Right atrium auricular region (tissue), 2 donors: Measurements from ENCODE around the gene AMIGO2. TPM values are rescaled to one million over a fixed set of nuclear protein-coding genes. Genes with fewer than 3 reads are reported as not detected.

Experiments
- DNase-seq: peaks from one replicate; pipeline ENCODE4 v3.0.0-alpha.2; 2019; ENCODE audit warnings: low spot score
- H3K27ac ChIP-seq, 2 donors: fragments of 200-600 bp; sonication (generic); 1 replicate in 1 of 2; 2 replicates in 1 of 2; pipeline ENCODE4 v1.5.1; 2016 to 2019
- H3K27me3 ChIP-seq, 2 donors: fragments of 200-600 bp; sonication (generic); one replicate each; pipeline versions ENCODE4 v1.5.1 to v1.6.0; 2017 to 2019
- H3K36me3 ChIP-seq: fragments of 200-600 bp; sonication (generic); one replicate; pipeline ENCODE4 v1.5.1; 2016
- H3K4me1 ChIP-seq, 2 donors: fragments of 200-600 bp; sonication (generic); one replicate each; pipeline versions ENCODE4 v1.5.1 to v1.6.0; 2017 to 2019
- H3K4me3 ChIP-seq, 2 donors: fragments of 200-600 bp; sonication (generic); 1 replicate in 1 of 2; 2 replicates in 1 of 2; pipeline ENCODE4 v1.5.1; 2017 to 2019; ENCODE audit warnings: mild to moderate bottlenecking in 1 of 2, moderate library complexity in 1 of 2
- H3K9me3 ChIP-seq, 2 donors: fragments of 200-600 bp; sonication (generic); one replicate each; pipeline ENCODE4 v1.5.1; 2019
- CTCF ChIP-seq, 2 donors: fragments of 200-600 bp; sonication (generic); IDR thresholded peaks; one replicate each; pipeline ENCODE4 v1.5.1; 2019; ENCODE audit warnings: antibody characterized with exemption in 2 of 2
- total RNA-seq, 2 donors: library from RNA; depleted of rRNA; stranded (reverse); fragments of >200 nt; gene quantifications; one replicate each; pipeline ENCODE4 v1.1.0, GENCODE V29; 2016

The AMIGO2 gene
- total RNA-seq, 2 donors from 2014 or later, result 2.3 to 5.8 TPM

GRCh38 chr12:47033789-47034555, 45.8 kb downstream of the AMIGO2 start:
- no peak overlapping the region for H3K27ac ChIP-seq
- peaks cover 0 to 4% of the 10 kb centered on the region in 2 donors for H3K4me1 ChIP-seq
- H3K4me3 ChIP-seq, result no peak overlapping the region
- H3K36me3 ChIP-seq, result no peaks in the 10 kb centered on the region
- H3K9me3 ChIP-seq, result no peaks in the 10 kb centered on the region
- no peak for DNase-seq
- H3K27me3 ChIP-seq, result no peaks in the 10 kb centered on the region
- TF ChIP-seq CTCF (IDR thresholded peaks at IDR 0.05), result no peak

GRCh38 chr12:47033081-47033480, 46.7 kb downstream of the AMIGO2 start:
- H3K27ac ChIP-seq, result no peak overlapping the region
- H3K36me3 ChIP-seq, result no peaks in the 10 kb centered on the region
- H3K4me1 ChIP-seq, result peaks cover 0 to 4% of the 10 kb centered on the region in 2 donors
- DNase-seq, result peak; percentile 73
- no peak for TF ChIP-seq CTCF (IDR thresholded peaks at IDR 0.05)
- no peaks in the 10 kb centered on the region for H3K9me3 ChIP-seq
- no peak overlapping the region for H3K4me3 ChIP-seq
- no peaks in the 10 kb centered on the region for H3K27me3 ChIP-seq

GRCh38 chr12:47032644-47033043, 47.1 kb downstream of the AMIGO2 start:
- DNase-seq, result no peak
- no peaks in the 10 kb centered on the region for H3K9me3 ChIP-seq

GRCh38 chr12:47029903-47030302, 49.9 kb downstream of the AMIGO2 start:
- no peak for DNase-seq
- Histone ChIP-seq H3K27me3 (no peaks in the 10 kb centered on the region), H3K4me1 (peaks cover 0 to 4% of the 10 kb centered on the region in 2 donors), H3K27ac (no peak overlapping the region), H3K9me3 (no peaks in the 10 kb centered on the region), H3K36me3 (no peaks in the 10 kb centered on the region), H3K4me3 (no peak overlapping the region)
- no peak for TF ChIP-seq CTCF (IDR thresholded peaks at IDR 0.05)

More at GRCh38 chr12:47032644-47033043, 47.1 kb downstream of the AMIGO2 start:
- H3K4me1 ChIP-seq, result peaks cover 0 to 4% of the 10 kb centered on the region in 2 donors
- H3K27ac ChIP-seq, result no peak overlapping the region
- no peaks in the 10 kb centered on the region for H3K36me3 ChIP-seq
- TF ChIP-seq CTCF (IDR thresholded peaks at IDR 0.05), result peak; percentile 36 to 65
- no peaks in the 10 kb centered on the region for H3K27me3 ChIP-seq
- no peak overlapping the region for H3K4me3 ChIP-seq

- Histone ChIP-seq H3K27me3 (no peaks in the 10 kb centered on the region), H3K4me3 (no peak overlapping the region), H3K9me3 (no peaks in the 10 kb centered on the region), H3K27ac (no peak overlapping the region), H3K36me3 (no peaks in the 10 kb centered on the region), H3K4me1 (peaks cover 0 to 11% of the 10 kb centered on the region in 2 donors)
- no peak for TF ChIP-seq CTCF (IDR thresholded peaks at IDR 0.05)
- no peak for DNase-seq
Measured at GRCh38 chr12:47028981-47029708, 50.6 kb downstream of the AMIGO2 start.
